Ovary (tissue), 9 donors: ENCODE results near the gene CRYBG1. TPM values are rescaled to one million over a fixed set of nuclear protein-coding genes. Genes with fewer than 3 reads are reported as not detected.

Source experiments
- DNase-seq, 5 donors: peaks; one replicate each; pipeline ENCODE4 v3.0.0-alpha.2; 2019 to 2020
- H3K27ac ChIP-seq, 2 donors: fragments of 200-600 bp; one replicate each; pipeline versions ENCODE4 v1.5.1 to v1.8.0; 2019 to 2022
- H3K27me3 ChIP-seq: fragments of 200-600 bp; one replicate; pipeline ENCODE4 v1.8.0; 2022
- H3K36me3 ChIP-seq: fragments of 200-600 bp; sonication (generic); one replicate; pipeline ENCODE4 v1.5.1; 2019
- H3K4me1 ChIP-seq: one replicate; pipeline ENCODE4 v1.8.1; 2013; ENCODE audit warnings: mild to moderate bottlenecking, moderate library complexity; ENCODE audit not compliant: insufficient read depth
- H3K4me3 ChIP-seq: fragments of 200-600 bp; sonication (generic); one replicate; pipeline ENCODE4 v1.5.1; 2017
- H3K9me3 ChIP-seq, 2 donors: fragments of 200-600 bp in 1 of 2; sonication (generic) in 1 of 2; one replicate each; pipeline versions ENCODE4 v1.5.1 to v1.8.1; 2013 to 2019; ENCODE audit warnings: mild to moderate bottlenecking in 1 of 2, moderate library complexity in 1 of 2
- CTCF ChIP-seq, 3 donors: fragments of 450-650 bp in 2 of 3; fragments of 200-600 bp in 1 of 3; IDR thresholded peaks; one replicate each; pipeline versions ENCODE4 v1.5.1 to v1.8.0; 2016 to 2022; ENCODE audit warnings: antibody characterized with exemption in 3 of 3, mild to moderate bottlenecking in 1 of 3
- EP300 ChIP-seq: sonication (generic); formaldehyde crosslinking; IDR thresholded peaks from one replicate; pipeline ENCODE4 v1.6.1; 2017; ENCODE audit warnings: antibody characterized with exemption
- POLR2A ChIP-seq: fragments of 450-650 bp; IDR thresholded peaks from one replicate; pipeline ENCODE4 v1.6.1; 2017; ENCODE audit warnings: antibody characterized with exemption, mild to moderate bottlenecking, moderate library complexity
- WGBS, 3 donors: extraction: QIAGEN DNeasy Blood & Tissue Kit in 1 of 3; methylation state at CpG; one replicate each; pipeline versions ENCODE4 v1.1.5 to v1.1.7; 2013 to 2017; 5-methylcytosine and 5-hydroxymethylcytosine counted together
- intact Hi-C, 4 donors: fragments of 100-400 bp; cut with DNase I; formaldehyde crosslinking; loops; one replicate each; pipeline versions ENCODE4 v1.11.0 to v1.15.1; 2022 to 2023
- polyA plus RNA-seq, 2 donors: library from polyadenylated mRNA; stranded (reverse); fragments of 200-250 nt in 1 of 2; fragments of 350-450 nt in 1 of 2; fragmentation: Illumina TruSeq in 1 of 2; extraction: RNeasy Lipid Tissue Mini Kit (QIAGEN cat#74804) in 1 of 2; gene quantifications; one replicate each; pipeline ENCODE4 v1.2.3, GENCODE V29; 2013 to 2014
- total RNA-seq, 7 donors: library from RNA; depleted of rRNA in 2 of 7; stranded (reverse); fragments of >200 nt in 2 of 7; fragmentation: NEBNext Ultra II Directional in 3 of 7; extraction: Animal tissue kit (Norgen Biotek cat#: 25700) in 3 of 7; gene quantifications; one replicate each; pipeline versions ENCODE4 v1.1.0 to v1.2.4, GENCODE V29; 2016 to 2023
- donor health status: DM: no; HTN: no; CAD: no; lungs with moderate emphysema.
- donor health status: DM: no; HTN: no; CAD: no.
- donor health status: Bipolar disorder and iron deficiency.
- donor health status: DM: yes; HTN: yes; CAD: no.
- donor health status: DM: no; HTN: no; CAD: no.
- donor health status: DM: yes; HTN: yes; CAD: no.

Gene CRYBG1
- total and polyA plus RNA-seq, 9 donors, result 1.5 to 7.4 (median 3.8) TPM

GRCh38 chr6:106560996-106561685 is 200.6 kb downstream of the CRYBG1 start:
- Histone ChIP-seq H3K9me3 (no peaks in the 10 kb centered on the region), H3K27ac (no peak overlapping the region), H3K27me3 (no peaks in the 10 kb centered on the region), H3K4me1 (no peaks in the 10 kb centered on the region), H3K4me3 (no peak overlapping the region), H3K36me3 (no peaks in the 10 kb centered on the region)
- WGBS, 3 donors, result 76 to 90% (median 85%) methylated on average over 7 of the region's 7 CpGs
- DNase-seq, result no peak
- no peak for TF ChIP-seq CTCF (IDR thresholded peaks at IDR 0.05)
- intact Hi-C loops, result loop anchor here in 1 of 4 donors (10.0 kb wide), 1 partner anchor 226 kb away; no protein-coding TSS in a partner anchor

- intact Hi-C loops, result loop anchor here in 1 of 4 donors (10.0 kb wide), 1 partner anchor 227 kb away; no protein-coding TSS in a partner anchor
- no peaks in the 10 kb centered on the region for H3K9me3 ChIP-seq
- H3K27me3 ChIP-seq, result no peaks in the 10 kb centered on the region
- TF ChIP-seq EP300, result no peak
- WGBS, 3 donors, result 14 to 31% (median 21%) methylated on average over 6 of the region's 6 CpGs
- H3K4me3 ChIP-seq, result no peak overlapping the region
- H3K36me3 ChIP-seq, result no peaks in the 10 kb centered on the region
- peak overlapping the region in 1 of 2 donors; percentile 21 for H3K27ac ChIP-seq
- no peak for DNase-seq
- no peaks in the 10 kb centered on the region for H3K4me1 ChIP-seq
These were observed 201.3 kb downstream of the CRYBG1 start for GRCh38 chr6:106561686-106562405.

GRCh38 chr6:106563614-106564013 is 203.1 kb downstream of the CRYBG1 start:
- H3K27me3 ChIP-seq, result no peaks in the 10 kb centered on the region
- TF ChIP-seq EP300, result no peak
- TF ChIP-seq CTCF (IDR thresholded peaks at IDR 0.05), result no peak
- H3K4me3 ChIP-seq, result no peak overlapping the region
- 16 to 35% (median 31%) methylated on average over 2 of the region's 2 CpGs for WGBS, 3 donors
- H3K4me1 ChIP-seq, result no peaks in the 10 kb centered on the region
- no peaks in the 10 kb centered on the region for H3K9me3 ChIP-seq
- no peak for DNase-seq
- no peaks in the 10 kb centered on the region for H3K36me3 ChIP-seq
- intact Hi-C loops, result loop anchor here in 1 of 4 donors (10.0 kb wide), 1 partner anchor 229 kb away; no protein-coding TSS in a partner anchor
- no peak overlapping the region for H3K27ac ChIP-seq

- Histone ChIP-seq H3K4me3 (no peak overlapping the region), H3K4me1 (no peaks in the 10 kb centered on the region), H3K9me3 (no peaks in the 10 kb centered on the region), H3K36me3 (no peaks in the 10 kb centered on the region), H3K27ac (no peak overlapping the region), H3K27me3 (no peaks in the 10 kb centered on the region)
- no peak for DNase-seq
- intact Hi-C loops, result loop anchor here in 1 of 4 donors (10.0 kb wide), 1 partner anchor 230 kb away; no protein-coding TSS in a partner anchor
- 64 to 65% (median 65%) methylated on average over 4 of the region's 4 CpGs for WGBS, 3 donors
- TF ChIP-seq CTCF (IDR thresholded peaks at IDR 0.05), result no peak
- no peak for TF ChIP-seq EP300
- TF ChIP-seq POLR2A, result no peak
These were observed 204.0 kb downstream of the CRYBG1 start for GRCh38 chr6:106564476-106564875.

- H3K4me1 ChIP-seq, result no peaks in the 10 kb centered on the region
- no peak overlapping the region for H3K27ac ChIP-seq
- H3K36me3 ChIP-seq, result no peaks in the 10 kb centered on the region
- no peak overlapping the region for H3K4me3 ChIP-seq
- WGBS, 3 donors, result 53 to 70% (median 69%) methylated on average over 2 of the region's 2 CpGs
- DNase-seq, result no peak
- H3K9me3 ChIP-seq, result no peaks in the 10 kb centered on the region
- no peak for TF ChIP-seq EP300
- no peak for TF ChIP-seq POLR2A
- TF ChIP-seq CTCF (IDR thresholded peaks at IDR 0.05), result no peak
- intact Hi-C loops, result loop anchor here (5.0 to 10.0 kb wide), 2 partner anchors 121 to 234 kb away; no protein-coding TSS in a partner anchor
- H3K27me3 ChIP-seq, result no peaks in the 10 kb centered on the region
These were observed 208.0 kb downstream of the CRYBG1 start for GRCh38 chr6:106568530-106568929.
